Calu3 (cell line): ENCODE measurements around the gene HBZ. TPM values are rescaled to one million over a fixed set of nuclear protein-coding genes. Genes with fewer than 3 reads are reported as not detected.
"Not testable (repeated sequence)": the region's sequence is repeated elsewhere in the genome, so short reads cannot be mapped to it uniquely, and the experiment has no call there.

Experiments used
- BruUV-seq: library from RNA; stranded (reverse); fragments of 400-500 nt; replicated peaks from 2 replicates; lab custom pipeline; 2021; lab: Mats Ljungman, UMichigan
- CTCF ChIA-PET: fragments of 300-600 bp; sonication (Branson Sonifier 250); formaldehyde crosslinking; loops from one replicate; lab custom pipeline; 2022; ENCODE audit warnings: antibody characterized with exemption; lab: Charles Lee
- DNase-seq: peaks from one replicate; pipeline ENCODE4 v3.0.0; 2022
- H3K27ac Mint-ChIP-seq: one replicate; pipeline ENCODE4 v1.8.0; 2022; ENCODE audit warnings: mixed read lengths; ENCODE audit not compliant: unreplicated experiment
- H3K27me3 Mint-ChIP-seq: one replicate; pipeline ENCODE4 v1.8.0; 2022; ENCODE audit warnings: mixed read lengths; ENCODE audit not compliant: unreplicated experiment
- H3K36me3 Mint-ChIP-seq: one replicate; pipeline ENCODE4 v1.8.0; 2022; ENCODE audit warnings: mild to moderate bottlenecking, moderate library complexity, mixed read lengths; ENCODE audit not compliant: insufficient read depth, unreplicated experiment
- H3K4me1 Mint-ChIP-seq: one replicate; pipeline ENCODE4 v1.8.0; 2022; ENCODE audit warnings: mild to moderate bottlenecking, low read depth, mixed read lengths; ENCODE audit not compliant: unreplicated experiment
- H3K4me3 Mint-ChIP-seq: one replicate; pipeline ENCODE4 v1.8.0; 2022; ENCODE audit warnings: mild to moderate bottlenecking, low read depth, moderate library complexity, mixed read lengths; ENCODE audit not compliant: unreplicated experiment
- H3K9me3 Mint-ChIP-seq: one replicate; pipeline ENCODE4 v1.8.0; 2022; ENCODE audit warnings: low read depth, mixed read lengths; ENCODE audit not compliant: unreplicated experiment
- intact Hi-C: fragments of 100-400 bp; cut with micrococcal nuclease; formaldehyde crosslinking; loops from one replicate; pipeline ENCODE4 v1.10.0; 2022; ENCODE audit not compliant: unreplicated experiment
- total RNA-seq: library from RNA; stranded (reverse); gene quantifications from 2 replicates; pipeline ENCODE4 v1.2.3, GENCODE V29; 2022
- TF ChIP-seq, protein P1 (sequence below): fragments of 200-600 bp; IDR thresholded peaks from one replicate; pipeline ENCODE4 v1.8.0; 2022; ENCODE audit warnings: antibody characterized with exemption; ENCODE audit not compliant: unreplicated experiment

Gene HBZ
- total RNA-seq, 1 experiment from 2014 or later: not detected

DNA sequence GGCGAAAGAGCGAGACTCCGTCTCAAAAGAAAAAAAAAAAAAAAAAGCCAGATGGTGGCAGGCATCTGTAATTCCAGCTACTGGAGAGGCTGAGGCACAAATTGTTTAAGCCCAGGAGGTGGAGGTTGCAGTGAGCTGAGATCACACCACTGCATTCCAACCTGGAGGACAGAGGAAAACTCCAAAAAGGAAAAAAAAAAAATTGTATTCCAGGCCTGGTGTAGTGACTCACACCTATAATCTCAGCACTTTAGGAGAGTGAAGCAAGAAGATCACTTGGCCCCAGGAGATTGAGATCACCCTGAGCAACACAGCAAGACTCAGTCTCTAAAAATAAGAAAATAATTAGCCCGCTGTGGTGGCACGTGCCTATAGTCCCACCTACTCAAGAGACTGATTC is 47.9 kb downstream of the HBZ start:
- Mint-ChIP-seq H3K9me3 (no peaks in the 10 kb centered on the region), H3K27me3 (no peaks in the 10 kb centered on the region), H3K36me3 (peaks cover 89% of the 10 kb centered on the region), H3K4me1 (no peaks in the 10 kb centered on the region), H3K27ac (no peak overlapping the region), H3K4me3 (no peak overlapping the region)
- CTCF ChIA-PET: interaction anchor here (0.7 to 0.8 kb wide), 2 partner anchors 67 to 122 kb away, joined by 4 read pairs; no protein-coding TSS in a partner anchor
- intact Hi-C loops: no loop called here
- BruUV-seq: no TSS peak
- no peak for DNase-seq
- TF ChIP-seq, protein P1, sequence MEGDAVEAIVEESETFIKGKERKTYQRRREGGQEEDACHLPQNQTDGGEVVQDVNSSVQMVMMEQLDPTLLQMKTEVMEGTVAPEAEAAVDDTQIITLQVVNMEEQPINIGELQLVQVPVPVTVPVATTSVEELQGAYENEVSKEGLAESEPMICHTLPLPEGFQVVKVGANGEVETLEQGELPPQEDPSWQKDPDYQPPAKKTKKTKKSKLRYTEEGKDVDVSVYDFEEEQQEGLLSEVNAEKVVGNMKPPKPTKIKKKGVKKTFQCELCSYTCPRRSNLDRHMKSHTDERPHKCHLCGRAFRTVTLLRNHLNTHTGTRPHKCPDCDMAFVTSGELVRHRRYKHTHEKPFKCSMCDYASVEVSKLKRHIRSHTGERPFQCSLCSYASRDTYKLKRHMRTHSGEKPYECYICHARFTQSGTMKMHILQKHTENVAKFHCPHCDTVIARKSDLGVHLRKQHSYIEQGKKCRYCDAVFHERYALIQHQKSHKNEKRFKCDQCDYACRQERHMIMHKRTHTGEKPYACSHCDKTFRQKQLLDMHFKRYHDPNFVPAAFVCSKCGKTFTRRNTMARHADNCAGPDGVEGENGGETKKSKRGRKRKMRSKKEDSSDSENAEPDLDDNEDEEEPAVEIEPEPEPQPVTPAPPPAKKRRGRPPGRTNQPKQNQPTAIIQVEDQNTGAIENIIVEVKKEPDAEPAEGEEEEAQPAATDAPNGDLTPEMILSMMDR: no peak

DNA sequence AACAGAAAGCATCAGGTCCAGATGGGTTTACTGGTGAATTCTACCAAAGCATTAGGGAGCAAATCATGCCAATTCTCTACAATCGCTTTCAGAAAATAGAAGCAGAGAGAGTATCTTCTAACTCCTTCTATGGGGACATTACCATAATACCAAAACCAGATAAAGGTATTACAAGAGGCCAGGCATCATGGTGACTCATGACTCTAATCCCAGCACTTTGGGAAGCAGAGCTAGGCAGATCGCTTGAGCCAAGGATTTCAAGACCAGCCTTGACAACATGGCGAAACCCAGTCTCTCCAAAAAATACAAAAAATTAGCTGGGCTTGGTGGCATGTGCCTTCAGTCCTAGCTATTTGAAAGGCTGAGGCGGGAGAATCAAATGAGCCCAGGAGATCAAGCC is 50.8 kb downstream of the HBZ start:
- Mint-ChIP-seq H3K4me3 (no peak overlapping the region), H3K4me1 (no peaks in the 10 kb centered on the region), H3K27ac (no peak overlapping the region), H3K9me3 (no peaks in the 10 kb centered on the region), H3K36me3 (peaks cover 86% of the 10 kb centered on the region), H3K27me3 (no peaks in the 10 kb centered on the region)
- TF ChIP-seq, protein P1: no peak
- CTCF ChIA-PET: no interaction called here
- no TSS peak for BruUV-seq
- DNase-seq: no peak
- intact Hi-C loops: no loop called here

DNA sequence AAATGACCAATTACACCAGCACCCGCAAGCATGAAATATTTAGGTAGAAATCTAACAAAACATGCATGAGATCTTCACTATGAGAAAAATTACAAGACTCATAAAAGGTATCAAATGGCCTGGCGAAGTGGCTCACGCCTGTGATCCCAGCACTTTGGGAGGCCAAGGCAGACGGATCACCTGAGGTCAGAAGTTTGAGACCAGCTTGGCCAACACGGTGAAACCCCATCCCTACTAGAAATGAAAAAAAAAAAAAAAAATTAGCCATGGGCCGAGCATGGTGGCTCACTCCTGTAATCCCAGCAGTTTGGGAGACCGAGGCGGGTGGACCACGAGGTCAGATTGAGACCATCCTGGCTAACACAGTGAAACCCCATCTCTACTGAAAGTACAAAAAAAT is 51.6 kb downstream of the HBZ start:
- BruUV-seq, H3K9me3 Mint-ChIP-seq, H3K27me3 Mint-ChIP-seq, H3K4me1 Mint-ChIP-seq, H3K4me3 Mint-ChIP-seq, intact Hi-C loops, DNase-seq, H3K27ac Mint-ChIP-seq: not testable (repeated sequence)
- peaks cover 83% of the 10 kb centered on the region for H3K36me3 Mint-ChIP-seq
- CTCF ChIA-PET: interaction anchor here (0.6 kb wide), 1 partner anchor 151 kb away, joined by 4 read pairs; the partner anchor contains the start of gene POLR3K

Other genes with a start within 250 kb of the HBZ start
- gene POLR3K, start 99.0 kb upstream of the HBZ start, total RNA-seq: 27.4 and 29.1 TPM in 2 replicates
- 37.8 and 38.7 TPM in 2 replicates for gene SNRNP25, start 98.8 kb upstream of the HBZ start, total RNA-seq
- 47.3 and 60.2 TPM in 2 replicates for gene RHBDF1, start 80.0 kb upstream of the HBZ start, total RNA-seq
- 40.1 and 45.6 TPM in 2 replicates for gene MPG, start 74.4 kb upstream of the HBZ start, total RNA-seq
- 51.8 and 53.2 TPM in 2 replicates for gene NPRL3, start 14.0 kb upstream of the HBZ start, total RNA-seq
- not detected in 2 replicates for gene HBM, start 13.3 kb downstream of the HBZ start, total RNA-seq
- gene HBA2, start 20.2 kb downstream of the HBZ start, total RNA-seq: not detected in 2 replicates
- gene HBA1, start 24.0 kb downstream of the HBZ start, total RNA-seq: not detected in 2 replicates
- not detected in 2 replicates for gene HBQ1, start 27.8 kb downstream of the HBZ start, total RNA-seq
- 74.6 and 79.3 TPM in 2 replicates for gene LUC7L, start 76.8 kb downstream of the HBZ start, total RNA-seq
- 118 and 130 TPM in 2 replicates for gene FAM234A, start 82.2 kb downstream of the HBZ start, total RNA-seq
- 0.85 and 1.7 TPM in 2 replicates for gene RGS11, start 123.3 kb downstream of the HBZ start, total RNA-seq
- 0.29 TPM in 1 of 2 replicates, not detected in the other for gene ARHGDIG, start 127.9 kb downstream of the HBZ start, total RNA-seq
- 0.71 TPM in 1 of 2 replicates, not detected in the other for gene PDIA2, start 130.5 kb downstream of the HBZ start, total RNA-seq
- 49.8 and 52.5 TPM in 2 replicates for gene AXIN1, start 200.1 kb downstream of the HBZ start, total RNA-seq
- 115 and 126 TPM in 2 replicates for gene MRPL28, start 217.9 kb downstream of the HBZ start, total RNA-seq
- gene PGAP6, start 229.3 kb downstream of the HBZ start, total RNA-seq: 70.0 and 78.5 TPM in 2 replicates
- 88.2 and 96.5 TPM in 2 replicates for gene NME4, start 244.6 kb downstream of the HBZ start, total RNA-seq
- 41.2 and 49.6 TPM in 2 replicates for gene DECR2, start 249.2 kb downstream of the HBZ start, total RNA-seq